Measurements from ENCODE around the gene HIVEP1.

Gene HIVEP1

GRCh38 chr6:12208190-12208589 is 196.1 kb downstream of the HIVEP1 start:
- TF ChIP-seq CTCF (conservative IDR thresholded peaks at IDR 0.05; ENCODE audit: low read length), result no peak
- no peak overlapping the region for H3K4me3 ChIP-seq (ENCODE audit: low read length)
- DNase-seq (ENCODE audit: low read depth), result peak; percentile 15

DNA sequence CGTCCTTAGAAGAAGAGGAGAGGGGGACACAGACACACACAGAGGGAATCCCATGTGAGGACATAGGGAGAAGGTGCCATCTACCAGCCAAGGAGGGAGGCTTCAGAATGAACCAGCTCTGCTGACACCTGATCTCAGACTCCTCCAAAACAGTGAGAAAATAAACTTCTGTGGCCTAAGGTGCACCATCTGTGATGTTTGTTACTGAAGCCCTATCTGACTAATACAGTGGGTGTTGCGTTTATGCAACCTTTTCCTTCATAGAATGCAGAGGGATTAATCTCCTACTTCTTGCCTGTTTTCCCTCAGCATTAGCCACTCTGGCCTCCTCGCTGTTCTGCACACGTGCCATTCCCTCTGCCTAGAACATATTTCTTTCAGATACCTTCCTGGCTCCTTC is 196.6 kb downstream of the HIVEP1 start:
- no peak for TF ChIP-seq CTCF (conservative IDR thresholded peaks at IDR 0.05; ENCODE audit: low read length)
- no peak for DNase-seq (ENCODE audit: low read depth)
- no peak overlapping the region for H3K4me3 ChIP-seq (ENCODE audit: low read length)
